Esophagus muscularis mucosa (tissue), 4 donors: ENCODE data around the gene NACAD. TPM values are rescaled to one million over a fixed set of nuclear protein-coding genes. Genes with fewer than 3 reads are reported as not detected.

Source experiments
- DNase-seq: peaks from one replicate; pipeline ENCODE4 v3.0.0-alpha.2; 2017; ENCODE audit errors: extremely low spot score
- H3K27ac ChIP-seq, 4 donors: fragments of 200-600 bp; sonication (generic); replicated peaks in 1 of 4; 1 replicate in 3 of 4; 2 replicates in 1 of 4; pipeline ENCODE4 v1.5.1; 2016 to 2019; ENCODE audit warnings: mild to moderate bottlenecking in 1 of 4
- H3K27me3 ChIP-seq, 4 donors: fragments of 200-600 bp; sonication (generic); one replicate each; pipeline versions ENCODE4 v1.5.1 to v1.6.0; 2016 to 2019
- H3K36me3 ChIP-seq, 4 donors: fragments of 200-600 bp; sonication (generic); one replicate each; pipeline ENCODE4 v1.5.1; 2016 to 2019
- H3K4me1 ChIP-seq, 4 donors: fragments of 200-600 bp; sonication (generic); one replicate each; pipeline ENCODE4 v1.5.1; 2016 to 2019
- H3K4me3 ChIP-seq, 4 donors: fragments of 200-600 bp; sonication (generic); 1 replicate in 2 of 4; 2 replicates in 2 of 4; pipeline ENCODE4 v1.5.1; 2016 to 2019; ENCODE audit warnings: mild to moderate bottlenecking in 4 of 4, moderate library complexity in 1 of 4
- H3K9me3 ChIP-seq, 4 donors: fragments of 200-600 bp; sonication (generic); 1 replicate in 3 of 4; 2 replicates in 1 of 4; pipeline ENCODE4 v1.5.1; 2016 to 2019
- CTCF ChIP-seq, 3 experiments: fragments of 200-600 bp in 2 of 3; fragments of 450-650 bp in 1 of 3; sonication (generic) in 2 of 3; IDR thresholded peaks; one replicate each; pipeline ENCODE4 v1.5.1; 2017 to 2019; ENCODE audit warnings: antibody characterized with exemption in 3 of 3, mild to moderate bottlenecking in 2 of 3, moderate library complexity in 1 of 3
- EP300 ChIP-seq: sonication (generic); formaldehyde crosslinking; IDR thresholded peaks from one replicate; pipeline ENCODE4 v1.6.1; 2017; ENCODE audit warnings: antibody characterized with exemption
- POLR2A ChIP-seq: fragments of 450-650 bp; IDR thresholded peaks from one replicate; pipeline ENCODE4 v1.6.1; 2017; ENCODE audit warnings: antibody characterized with exemption, moderate library complexity, mild to moderate bottlenecking, low read depth
- POLR2AphosphoS5 ChIP-seq, 2 donors: sonication (generic); formaldehyde crosslinking; IDR thresholded peaks; one replicate each; pipeline ENCODE4 v1.6.1; 2017; ENCODE audit warnings: antibody characterized with exemption in 2 of 2
- WGBS: methylation state at CpG from one replicate; pipeline ENCODE4 v1.1.5; 2018; 5-methylcytosine and 5-hydroxymethylcytosine counted together
- intact Hi-C: fragments of 100-400 bp; cut with DNase I; formaldehyde crosslinking; loops from one replicate; pipeline ENCODE4 v1.15.1; 2023
- total RNA-seq, 4 donors: library from RNA; depleted of rRNA; stranded (reverse); fragments of >200 nt; gene quantifications; one replicate each; pipeline versions ENCODE4 v1.1.0 to v1.2.1, GENCODE V29; 2016

NACAD gene
- 10 to 100 TPM in 2 of 4 donors, 1 to 10 TPM in 2; 7.3 to 15.5 (median 10.8) TPM for total RNA-seq

GRCh38 chr7:45088821-45089340 lies at the start of gene NACAD:
NACAD (minus strand) TSS chr7:45088969; CDS start chr7:45088894, 75 bp downstream.
- peaks cover 0 to 5% (median 0%) of the 10 kb centered on the region in 4 donors for H3K9me3 ChIP-seq
- no peak for DNase-seq
- H3K27me3 ChIP-seq, result no peaks in the 10 kb centered on the region
- peaks cover 5 to 24% (median 22%) of the 10 kb centered on the region in 4 donors for H3K4me1 ChIP-seq
- H3K27ac ChIP-seq, result peak within 1 kb of the TSS; percentile 84 to 88 (median 86)
- WGBS, result 0% methylated on average over 16 of the region's 50 CpGs
- intact Hi-C loops, result loop anchor here (10.0 kb wide), 1 partner anchor 84 kb away; the partner anchor contains the start of gene CCM2
- TF ChIP-seq EP300 (no peak), CTCF (IDR thresholded peaks at IDR 0.05) (no peak), POLR2AphosphoS5 (IDR thresholded peaks at IDR 0.05) (peak; percentile 17 to 59)
- H3K4me3 ChIP-seq, result peak within 1 kb of the TSS; percentile 68 to 81 (median 76)
- H3K36me3 ChIP-seq, result peaks cover 0 to 13% (median 5%) of the 10 kb centered on the region in 4 donors

- 41% methylated on average over 9 of the region's 9 CpGs for WGBS
- no peak for DNase-seq
- intact Hi-C loops, result loop anchor here (5.0 kb wide), 2 partner anchors 164 to 279 kb away; no protein-coding TSS in a partner anchor
These were observed 47.6 kb upstream of the NACAD start for GRCh38 chr7:45136106-45137060.

GRCh38 chr7:45133877-45134276 lies 45.1 kb upstream of the NACAD start:
- no peak for TF ChIP-seq POLR2A
- no peak for TF ChIP-seq POLR2AphosphoS5 (IDR thresholded peaks at IDR 0.05)
- TF ChIP-seq CTCF (IDR thresholded peaks at IDR 0.05), result no peak
- TF ChIP-seq EP300, result no peak
- no peak for DNase-seq
- intact Hi-C loops, result no loop called here
- no peaks in the 10 kb centered on the region for H3K36me3 ChIP-seq
- H3K27me3 ChIP-seq, result peaks cover 0 to under 1% (median 0%) of the 10 kb centered on the region in 4 donors
- H3K4me3 ChIP-seq, result no peak overlapping the region
- H3K27ac ChIP-seq, result no peak overlapping the region
- WGBS, result 97% methylated on average over 6 of the region's 7 CpGs
- no peaks in the 10 kb centered on the region for H3K4me1 ChIP-seq
- no peaks in the 10 kb centered on the region for H3K9me3 ChIP-seq

More at GRCh38 chr7:45136106-45137060, 47.6 kb upstream of the NACAD start:
- H3K27ac ChIP-seq, result no peak overlapping the region
- H3K4me1 ChIP-seq, result no peaks in the 10 kb centered on the region
- no peaks in the 10 kb centered on the region for H3K9me3 ChIP-seq
- H3K36me3 ChIP-seq, result no peaks in the 10 kb centered on the region
- TF ChIP-seq CTCF (IDR thresholded peaks at IDR 0.05), result peak; percentile 79 to 86 (median 83)
- TF ChIP-seq EP300, result no peak
- TF ChIP-seq POLR2A, result no peak
- TF ChIP-seq POLR2AphosphoS5 (IDR thresholded peaks at IDR 0.05), result no peak
- no peak overlapping the region for H3K4me3 ChIP-seq
- peaks cover 0 to 6% (median 0%) of the 10 kb centered on the region in 4 donors for H3K27me3 ChIP-seq

- intact Hi-C loops, result no loop called here
- Histone ChIP-seq H3K4me3 (no peak overlapping the region), H3K4me1 (no peaks in the 10 kb centered on the region), H3K36me3 (no peaks in the 10 kb centered on the region), H3K9me3 (no peaks in the 10 kb centered on the region), H3K27me3 (no peaks in the 10 kb centered on the region), H3K27ac (no peak overlapping the region)
- DNase-seq, result no peak
- 93% methylated on average over 3 of the region's 4 CpGs for WGBS
- no peak for TF ChIP-seq EP300
- no peak for TF ChIP-seq CTCF (IDR thresholded peaks at IDR 0.05)
- TF ChIP-seq POLR2AphosphoS5 (IDR thresholded peaks at IDR 0.05), result no peak
- no peak for TF ChIP-seq POLR2A
These were observed 44.6 kb upstream of the NACAD start for GRCh38 chr7:45133352-45133751.
